SK-N-MC (cell line): ENCODE measurements around the gene SBNO2.
"Not testable (repeated sequence)": the region's sequence is repeated elsewhere in the genome, so short reads cannot be mapped to it uniquely, and the experiment has no call there.

Experiments
- DNase-seq: peaks from one replicate; pipeline ENCODE4 v3.0.0-alpha.2; 2011; ENCODE audit warnings: low read depth, low spot score
- H3K27ac ChIP-seq: fragments of 200-600 bp; sonication (generic); 2 replicates; pipeline ENCODE4 v1.5.1; 2016; ENCODE audit warnings: mixed run types
- H3K36me3 ChIP-seq: fragments of 200-600 bp; sonication (generic); 2 replicates; pipeline ENCODE4 v1.6.1; 2017; ENCODE audit warnings: antibody characterized with exemption, low read length, mixed read lengths; ENCODE audit not compliant: insufficient read depth
- H3K4me3 ChIP-seq: fragments of 200-600 bp; sonication (generic); 2 replicates; pipeline ENCODE4 v1.5.1; 2016
- H3K9ac ChIP-seq: fragments of 200-600 bp; sonication (generic); 2 replicates; pipeline ENCODE4 v1.8.0; 2017; ENCODE audit warnings: mixed run types, mixed read lengths; ENCODE audit not compliant: insufficient read length
- H3K9me3 ChIP-seq: fragments of 200-600 bp; sonication (generic); 2 replicates; pipeline ENCODE4 v1.6.1; 2017; ENCODE audit warnings: low read depth, mild to moderate bottlenecking, antibody characterized with exemption, low read length, moderate library complexity, mixed read lengths
- EZH2 ChIP-seq: fragments of 200-600 bp; sonication (generic); IDR thresholded peaks from one replicate; pipeline ENCODE4 v1.6.1; 2017; ENCODE audit warnings: antibody characterized with exemption
- FOXP2 ChIP-seq: optimal IDR thresholded peaks from 2 replicates; pipeline ENCODE3; 2011; ENCODE audit warnings: mild to moderate bottlenecking, moderate library complexity; ENCODE audit not compliant: insufficient read depth; ENCODE audit errors: extremely low read length, control extremely low read depth
- POLR2AphosphoS5 ChIP-seq: IDR thresholded peaks from 2 replicates; pipeline ENCODE4 v1.6.1; 2012; ENCODE audit warnings: mild to moderate bottlenecking, low read depth, low read length, borderline replicate concordance

The SBNO2 gene

DNA sequence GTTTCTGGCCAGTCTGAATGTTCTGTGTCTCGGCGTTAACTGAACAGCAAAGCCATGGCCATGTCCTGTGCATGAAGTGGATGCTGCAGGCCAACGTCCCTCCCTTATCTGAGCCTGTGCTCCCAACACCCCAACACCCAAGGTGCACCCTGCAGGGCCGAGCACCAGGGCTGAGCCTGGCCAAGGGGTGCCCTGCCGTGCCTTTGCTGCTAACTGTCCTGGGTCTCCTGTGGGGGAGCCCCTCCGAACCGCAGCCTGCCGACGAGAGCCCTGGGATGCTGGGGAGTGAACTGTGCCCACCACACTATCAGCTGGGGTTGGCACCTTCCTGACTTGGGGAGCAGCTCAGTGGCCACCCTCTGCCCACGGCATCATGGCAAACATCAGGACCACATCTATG, 52.7 kb downstream of the SBNO2 start:
- peaks cover 15% of the 10 kb centered on the region; the same call in 1 of the 2 replicates for H3K36me3 ChIP-seq
- H3K27ac ChIP-seq, result no peak overlapping the region
- no peak for TF ChIP-seq FOXP2
- TF ChIP-seq EZH2, result no peak
- TF ChIP-seq POLR2AphosphoS5, result no peak
- DNase-seq, result no peak
- H3K9ac ChIP-seq, result no peak overlapping the region
- no peaks in the 10 kb centered on the region for H3K9me3 ChIP-seq
- H3K4me3 ChIP-seq, result no peak overlapping the region

DNA sequence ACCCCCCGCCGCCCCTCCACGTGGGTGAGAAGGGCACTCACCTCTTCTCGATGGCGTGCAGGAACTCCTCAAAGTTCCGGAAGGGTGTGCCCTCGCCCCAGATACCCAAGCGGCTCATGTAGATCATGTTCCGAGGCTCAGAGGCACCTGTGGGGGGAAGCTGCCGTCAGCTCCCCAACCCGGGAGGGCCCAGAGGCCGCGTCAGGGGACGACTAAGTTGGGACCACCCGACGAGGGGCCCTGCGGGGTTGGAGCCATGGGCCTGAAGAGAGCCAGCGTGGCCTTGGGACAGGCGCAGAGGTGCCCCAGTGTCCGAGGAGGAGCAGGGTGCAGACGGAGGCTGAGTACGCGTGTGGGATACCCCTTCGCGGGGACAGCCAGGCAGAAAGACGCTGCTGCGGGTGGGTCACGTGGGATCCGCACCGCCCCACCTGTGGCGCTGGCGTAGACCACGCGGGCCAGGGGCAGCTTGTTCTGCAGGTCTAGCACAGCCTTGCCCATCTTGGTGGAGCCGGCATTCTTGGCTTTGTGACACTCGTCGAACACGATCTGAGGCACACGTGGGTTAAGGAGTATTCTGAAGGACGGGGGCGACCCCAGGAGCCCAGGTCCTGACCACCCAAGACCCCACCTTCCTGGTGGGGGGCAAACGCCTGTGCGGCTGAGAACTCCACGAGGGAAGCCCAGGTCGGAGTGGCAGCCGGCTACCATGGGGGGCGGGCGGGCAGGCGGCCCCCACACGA, 54.4 kb downstream of the SBNO2 start:
- TF ChIP-seq EZH2, result no peak
- no peak overlapping the region for H3K4me3 ChIP-seq
- DNase-seq, result no peak
- H3K36me3 ChIP-seq, result peaks cover 15% of the 10 kb centered on the region; the same call in 1 of the 2 replicates
- no peaks in the 10 kb centered on the region for H3K9me3 ChIP-seq
- no peak overlapping the region for H3K9ac ChIP-seq
- H3K27ac ChIP-seq, result no peak overlapping the region

DNA sequence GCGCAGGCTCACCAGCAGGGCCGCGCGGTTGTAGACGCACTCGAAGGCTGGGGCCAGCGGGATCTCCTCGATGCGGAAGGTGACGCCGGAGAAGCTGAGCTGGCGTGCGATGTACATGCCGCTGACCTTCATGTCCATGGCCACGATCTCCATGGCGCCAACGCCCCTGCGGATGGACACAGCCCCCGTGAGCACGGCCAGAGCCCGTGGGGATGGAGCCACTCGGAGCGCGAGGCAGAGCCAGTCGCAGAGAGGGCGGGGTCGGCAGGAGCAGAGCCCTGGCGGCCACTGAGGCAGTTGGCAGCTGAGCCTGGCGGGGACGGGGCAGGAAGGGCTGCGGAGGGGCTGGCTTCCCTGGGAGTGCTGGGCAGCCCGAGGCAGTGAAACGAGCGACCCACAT, 55.1 kb downstream of the SBNO2 start:
- Histone ChIP-seq H3K36me3 (peaks cover 14% of the 10 kb centered on the region; the same call in 1 of the 2 replicates), H3K27ac (no peak overlapping the region), H3K9ac (no peak overlapping the region), H3K9me3 (no peaks in the 10 kb centered on the region), H3K4me3 (no peak overlapping the region)
- no peak for DNase-seq
- TF ChIP-seq POLR2AphosphoS5 (no peak), EZH2 (no peak), FOXP2 (no peak)

DNA sequence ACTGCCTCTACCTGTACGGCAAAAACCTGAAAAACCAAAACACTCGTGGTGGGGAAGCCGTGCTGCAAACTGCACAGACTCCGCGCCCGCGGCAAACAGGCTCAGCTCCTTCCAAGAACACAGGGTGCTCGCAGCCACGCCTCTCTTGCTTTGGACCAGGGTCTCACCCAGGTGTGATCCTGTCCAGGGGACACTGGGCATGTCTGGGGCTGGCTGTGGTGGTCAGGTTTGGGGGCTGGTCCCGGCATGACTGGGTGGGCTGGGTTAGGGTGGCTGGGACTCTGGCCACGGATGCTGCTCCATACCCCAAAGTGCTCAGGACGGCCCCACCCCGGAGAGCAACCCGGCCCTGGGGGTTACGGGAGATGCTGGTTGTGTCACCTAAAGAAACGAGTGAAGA, 56.4 kb downstream of the SBNO2 start:
- Histone ChIP-seq H3K4me3 (no peak overlapping the region), H3K9me3 (no peaks in the 10 kb centered on the region), H3K9ac (no peak overlapping the region), H3K36me3 (peaks cover 6% of the 10 kb centered on the region; the same call in 1 of the 2 replicates), H3K27ac (no peak overlapping the region)
- no peak for DNase-seq
- TF ChIP-seq POLR2AphosphoS5, result no peak
- no peak for TF ChIP-seq EZH2
- TF ChIP-seq FOXP2, result no peak

DNA sequence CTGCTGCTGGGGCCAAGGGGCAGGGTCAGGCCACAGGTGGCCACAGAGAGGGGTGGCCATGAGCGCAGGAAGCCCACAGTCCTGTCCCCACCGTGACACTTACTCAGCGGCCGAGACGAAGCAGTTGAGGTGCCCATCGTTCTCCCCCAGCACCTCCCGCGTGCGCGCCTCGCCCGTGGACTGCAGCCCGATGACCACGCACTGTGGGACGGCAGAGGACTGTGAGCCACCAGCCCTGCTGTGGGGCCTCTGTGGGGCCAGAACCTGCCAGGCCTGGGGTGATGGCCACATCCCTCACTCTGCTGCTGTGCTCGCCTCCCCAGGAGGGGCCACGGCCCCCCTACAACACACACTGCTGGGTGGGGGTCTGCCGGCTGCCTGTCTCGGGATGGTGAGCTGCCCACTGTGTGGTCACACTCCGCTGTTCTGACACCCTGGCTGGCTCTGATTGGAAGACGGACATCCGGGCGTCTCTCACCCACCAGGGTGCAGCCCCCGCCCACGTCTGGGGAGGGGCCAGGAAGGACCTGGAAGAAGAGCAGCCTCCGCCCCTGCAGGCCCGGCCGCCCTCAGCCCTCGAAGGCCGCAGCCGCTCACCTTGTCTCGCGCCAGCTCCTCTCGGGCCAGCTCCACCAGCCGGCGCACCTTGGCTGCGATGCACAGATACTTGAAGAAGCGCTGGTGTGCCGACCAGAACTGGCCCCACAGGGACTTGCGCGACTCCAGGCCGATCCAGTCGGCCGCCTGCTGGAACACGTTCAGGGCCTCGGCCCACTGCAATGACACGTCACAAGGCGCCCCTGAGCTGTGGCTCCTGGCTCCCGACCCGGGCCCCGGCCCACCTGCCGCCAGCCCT, 57.1 kb downstream of the SBNO2 start:
- TF ChIP-seq POLR2AphosphoS5 (no peak), EZH2 (no peak), FOXP2 (no peak)
- Histone ChIP-seq H3K27ac (no peak overlapping the region), H3K4me3 (no peak overlapping the region), H3K9me3 (no peaks in the 10 kb centered on the region), H3K36me3 (peaks cover 7% of the 10 kb centered on the region; the same call in 1 of the 2 replicates), H3K9ac (no peak overlapping the region)
- no peak for DNase-seq

DNA sequence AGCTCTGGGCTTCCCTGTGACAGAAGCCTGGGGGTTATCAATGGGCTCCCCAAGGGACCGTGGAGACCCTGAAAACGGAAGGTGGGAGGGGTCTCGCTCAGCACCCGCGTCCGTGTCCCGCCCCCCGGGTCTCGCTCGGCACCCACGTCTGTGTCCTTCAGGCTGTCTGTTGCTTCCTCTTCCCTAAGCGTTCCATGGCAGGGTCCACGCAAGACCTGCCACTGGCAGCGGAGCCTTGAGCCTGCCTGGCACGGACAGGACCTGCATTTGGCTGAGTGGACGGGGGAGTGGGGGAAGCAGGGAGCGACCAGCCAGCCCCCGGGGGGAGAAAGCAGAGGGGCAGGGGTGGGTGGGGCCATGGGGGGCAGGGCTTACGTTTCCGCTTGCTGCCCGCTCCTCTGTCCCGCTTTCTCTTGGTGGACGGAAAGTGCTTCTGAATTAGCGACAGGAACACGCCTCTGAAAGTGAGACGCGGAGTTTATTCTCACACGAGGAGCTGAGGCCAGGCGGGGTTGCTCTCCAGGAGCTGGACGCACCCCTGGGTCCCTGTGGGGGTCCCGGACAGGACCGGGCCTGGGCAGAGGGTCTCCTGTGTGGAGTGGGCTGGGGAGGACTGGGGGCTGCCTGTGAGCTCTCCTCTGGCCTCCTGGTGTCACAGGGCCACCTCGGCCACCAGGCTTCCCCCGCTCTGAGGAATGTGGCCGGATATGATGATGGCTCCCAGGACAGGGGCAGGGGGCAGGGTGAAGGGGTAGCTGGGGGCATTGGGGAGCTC, 58.2 kb downstream of the SBNO2 start:
- Histone ChIP-seq H3K4me3 (no peak overlapping the region), H3K9ac (no peak overlapping the region), H3K27ac (no peak overlapping the region), H3K36me3 (peaks cover 7% of the 10 kb centered on the region; the same call in 1 of the 2 replicates), H3K9me3 (no peaks in the 10 kb centered on the region)
- TF ChIP-seq FOXP2, result no peak
- no peak for TF ChIP-seq POLR2AphosphoS5
- no peak for TF ChIP-seq EZH2
- DNase-seq, result no peak

DNA sequence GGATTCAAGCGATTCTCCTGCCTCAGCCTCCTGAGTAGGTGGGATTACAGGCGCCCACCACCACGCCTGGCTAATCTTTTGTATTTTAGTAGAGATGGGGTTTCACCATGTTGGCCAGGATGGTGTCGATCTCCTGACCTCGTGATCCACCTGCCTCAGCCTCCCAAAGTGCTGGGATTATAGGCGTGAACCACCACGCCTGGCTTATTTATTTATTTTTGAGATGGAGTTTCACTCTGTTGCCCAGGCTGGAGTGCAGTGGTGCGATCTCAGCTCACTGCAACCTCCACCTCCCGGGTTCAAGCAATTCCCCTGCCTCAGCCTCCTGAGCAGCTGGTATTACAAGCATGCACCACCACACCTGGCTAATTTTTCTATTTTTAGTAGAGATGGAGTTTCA, 59.3 kb downstream of the SBNO2 start:
- H3K9me3 ChIP-seq, DNase-seq, H3K9ac ChIP-seq, H3K27ac ChIP-seq, H3K36me3 ChIP-seq, H3K4me3 ChIP-seq: not testable (repeated sequence)

DNA sequence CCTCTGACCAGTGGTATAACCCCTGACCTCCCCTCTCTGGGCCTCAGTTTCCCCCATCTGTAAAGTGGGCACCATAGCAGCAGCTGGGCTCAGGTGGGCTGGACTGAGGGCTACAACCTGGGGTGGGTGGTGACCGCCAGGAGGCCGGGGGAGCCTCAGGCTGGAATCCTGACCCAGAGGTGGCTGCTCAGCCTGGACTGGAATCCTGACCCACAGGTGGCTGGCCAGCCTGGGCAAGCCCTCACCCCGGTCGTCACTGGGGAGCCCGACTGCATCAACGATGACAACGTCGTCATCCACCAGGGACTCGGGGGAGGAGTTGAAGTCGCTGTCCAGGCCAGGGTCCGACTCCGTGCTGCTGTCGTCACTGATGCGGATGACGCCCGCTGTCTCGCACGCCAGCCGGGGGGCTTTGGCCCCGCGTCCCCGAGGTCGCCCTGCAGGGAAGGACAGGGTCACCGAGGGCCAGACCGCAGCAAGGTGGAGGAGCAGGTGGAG, 60.0 kb downstream of the SBNO2 start:
- H3K4me3 ChIP-seq, result no peak overlapping the region
- H3K27ac ChIP-seq, result no peak overlapping the region
- H3K9ac ChIP-seq, result no peak overlapping the region

More for the DNA sequence above, 60.0 kb downstream of the SBNO2 start:
- no peak for DNase-seq
- Histone ChIP-seq H3K9me3 (no peaks in the 10 kb centered on the region), H3K36me3 (peaks cover 7% of the 10 kb centered on the region; the same call in 1 of the 2 replicates)
- TF ChIP-seq EZH2 (no peak), POLR2AphosphoS5 (no peak), FOXP2 (no peak)
